ENCODE measurements around the gene ULK4.

Gene ULK4

DNA sequence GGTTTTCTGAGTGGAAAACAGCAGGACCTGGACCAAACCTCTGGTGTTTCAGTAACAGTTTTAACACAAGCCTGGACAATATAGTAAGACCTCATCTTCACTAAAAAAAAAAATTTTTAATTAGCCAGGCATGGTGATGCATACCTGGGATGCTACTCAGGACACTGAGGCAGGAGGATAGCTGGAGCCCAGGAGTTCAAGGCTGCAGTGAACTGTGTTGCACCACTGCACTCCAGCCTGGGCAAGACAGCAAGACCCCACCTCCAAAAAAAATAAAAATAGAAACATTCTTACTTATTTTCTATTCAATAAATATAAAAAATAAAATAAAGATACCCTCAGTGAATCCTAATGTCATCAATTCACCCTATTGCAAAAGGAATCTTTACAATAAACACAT, 21.5 kb downstream of the ULK4 start:
- H3K4me1 ChIP-seq (ENCODE audit: control insufficient read depth, low read length), result no peaks in the 10 kb centered on the region
- no peak for TF ChIP-seq EZH2phosphoT487 (IDR thresholded peaks at IDR 0.05; ENCODE audit: borderline replicate concordance, low read length)
- TF ChIP-seq, protein P1, sequence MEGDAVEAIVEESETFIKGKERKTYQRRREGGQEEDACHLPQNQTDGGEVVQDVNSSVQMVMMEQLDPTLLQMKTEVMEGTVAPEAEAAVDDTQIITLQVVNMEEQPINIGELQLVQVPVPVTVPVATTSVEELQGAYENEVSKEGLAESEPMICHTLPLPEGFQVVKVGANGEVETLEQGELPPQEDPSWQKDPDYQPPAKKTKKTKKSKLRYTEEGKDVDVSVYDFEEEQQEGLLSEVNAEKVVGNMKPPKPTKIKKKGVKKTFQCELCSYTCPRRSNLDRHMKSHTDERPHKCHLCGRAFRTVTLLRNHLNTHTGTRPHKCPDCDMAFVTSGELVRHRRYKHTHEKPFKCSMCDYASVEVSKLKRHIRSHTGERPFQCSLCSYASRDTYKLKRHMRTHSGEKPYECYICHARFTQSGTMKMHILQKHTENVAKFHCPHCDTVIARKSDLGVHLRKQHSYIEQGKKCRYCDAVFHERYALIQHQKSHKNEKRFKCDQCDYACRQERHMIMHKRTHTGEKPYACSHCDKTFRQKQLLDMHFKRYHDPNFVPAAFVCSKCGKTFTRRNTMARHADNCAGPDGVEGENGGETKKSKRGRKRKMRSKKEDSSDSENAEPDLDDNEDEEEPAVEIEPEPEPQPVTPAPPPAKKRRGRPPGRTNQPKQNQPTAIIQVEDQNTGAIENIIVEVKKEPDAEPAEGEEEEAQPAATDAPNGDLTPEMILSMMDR (IDR thresholded peaks at IDR 0.05; ENCODE audit: low read depth, low read length, poor library complexity, severe bottlenecking), result no peak
- H3K9me2 ChIP-seq (replicated peaks; ENCODE audit: control insufficient read depth, low read length), result no peaks in the 10 kb centered on the region
- no peak overlapping the region for H3K4me2 ChIP-seq (ENCODE audit: low read length)
- no peak overlapping the region for H3K27ac ChIP-seq (ENCODE audit: low read depth, low read length)
- H3K4me3 ChIP-seq (ENCODE audit: low read length), result no peak overlapping the region
- no peaks in the 10 kb centered on the region for H3K9me3 ChIP-seq (ENCODE audit: control insufficient read depth, insufficient read depth, low read length)
- H3K27me3 ChIP-seq (ENCODE audit: control insufficient read depth, low read length), result no peaks in the 10 kb centered on the region
- H3K79me2 ChIP-seq (ENCODE audit: control insufficient read depth, low read length), result no peaks in the 10 kb centered on the region
- H3F3A ChIP-seq (ENCODE audit: control insufficient read depth, insufficient read depth), result no peaks in the 10 kb centered on the region; the same call in 1 of the 2 replicates
- H3K36me3 ChIP-seq (ENCODE audit: control insufficient read depth, low read length), result no peaks in the 10 kb centered on the region
- no peaks in the 10 kb centered on the region for H4K20me1 ChIP-seq (ENCODE audit: control insufficient read depth, insufficient read depth, low read depth, low read length)

DNA sequence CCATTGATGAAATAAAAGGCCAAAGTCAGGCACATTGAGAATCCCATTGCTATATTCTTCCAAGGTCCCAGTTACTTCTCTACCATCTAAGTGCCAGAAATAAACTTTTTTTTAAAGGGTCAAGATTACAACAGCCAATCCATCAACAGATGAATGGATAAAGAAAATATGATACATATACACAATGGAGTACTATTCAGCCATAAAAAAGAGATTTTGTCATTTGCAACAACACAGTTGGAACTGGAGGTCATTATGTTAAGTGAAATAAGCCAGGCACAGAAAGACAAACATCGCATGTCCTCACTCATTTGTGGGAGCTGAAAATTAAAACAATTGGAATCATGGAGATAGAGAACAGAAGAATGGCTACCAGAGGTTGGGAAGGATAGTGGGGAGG, 25.5 kb downstream of the ULK4 start:
- H3K4me3 ChIP-seq (ENCODE audit: low read length), result no peak overlapping the region
- H3K4me2 ChIP-seq (ENCODE audit: low read length), result no peak overlapping the region
- no peaks in the 10 kb centered on the region for H3K9me2 ChIP-seq (replicated peaks; ENCODE audit: control insufficient read depth, low read length)
- H3K27me3 ChIP-seq (ENCODE audit: control insufficient read depth, low read length), result no peaks in the 10 kb centered on the region
- H4K20me1 ChIP-seq (ENCODE audit: control insufficient read depth, insufficient read depth, low read depth, low read length), result no peaks in the 10 kb centered on the region
- H3K9me3 ChIP-seq (ENCODE audit: control insufficient read depth, insufficient read depth, low read length), result no peaks in the 10 kb centered on the region
- no peak overlapping the region for H3K27ac ChIP-seq (ENCODE audit: low read depth, low read length)
- H3K79me2 ChIP-seq (ENCODE audit: control insufficient read depth, low read length), result no peaks in the 10 kb centered on the region
- H3K36me3 ChIP-seq (ENCODE audit: control insufficient read depth, low read length), result no peaks in the 10 kb centered on the region
- no peaks in the 10 kb centered on the region; the same call in 1 of the 2 replicates for H3F3A ChIP-seq (ENCODE audit: control insufficient read depth, insufficient read depth)
- H3K4me1 ChIP-seq (ENCODE audit: control insufficient read depth, low read length), result no peaks in the 10 kb centered on the region
- TF ChIP-seq, protein P1 (IDR thresholded peaks at IDR 0.05; ENCODE audit: low read depth, low read length, poor library complexity, severe bottlenecking), result no peak
- no peak for TF ChIP-seq EZH2phosphoT487 (IDR thresholded peaks at IDR 0.05; ENCODE audit: borderline replicate concordance, low read length)

DNA sequence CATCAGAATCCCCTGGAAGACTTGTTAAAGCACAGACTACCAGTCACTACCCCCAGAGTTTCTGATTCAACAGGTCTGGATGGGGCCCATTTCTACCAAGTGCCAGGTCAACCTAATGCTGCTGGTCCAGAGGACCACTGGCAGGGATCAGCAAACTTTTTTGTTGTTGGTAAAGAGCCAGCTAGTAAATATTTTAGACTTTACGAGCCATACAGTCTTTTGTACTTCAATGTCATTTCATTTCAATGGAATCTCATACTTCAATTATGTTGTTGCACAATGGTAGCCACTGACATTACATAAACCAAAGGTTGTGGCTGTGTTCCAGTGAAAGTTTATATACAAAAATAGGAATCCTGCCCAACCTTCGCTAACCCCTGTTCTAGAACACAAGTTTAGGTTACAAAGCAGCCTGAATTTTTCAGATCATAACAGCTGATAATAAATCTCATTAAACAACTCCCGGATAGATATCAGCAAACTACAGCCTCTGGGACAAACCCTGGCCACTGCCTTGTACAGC, 28.7 kb downstream of the ULK4 start:
- H3K27ac ChIP-seq (ENCODE audit: low read depth, low read length), result no peak overlapping the region
- TF ChIP-seq, protein P1 (IDR thresholded peaks at IDR 0.05; ENCODE audit: low read depth, low read length, poor library complexity, severe bottlenecking), result no peak
- TF ChIP-seq EZH2phosphoT487 (IDR thresholded peaks at IDR 0.05; ENCODE audit: borderline replicate concordance, low read length), result no peak
- H3F3A ChIP-seq (ENCODE audit: control insufficient read depth, insufficient read depth), result no peaks in the 10 kb centered on the region; the same call in 1 of the 2 replicates
- no peak overlapping the region for H3K4me3 ChIP-seq (ENCODE audit: low read length)
- H3K4me1 ChIP-seq (ENCODE audit: control insufficient read depth, low read length), result no peaks in the 10 kb centered on the region
- no peak overlapping the region for H3K4me2 ChIP-seq (ENCODE audit: low read length)
- no peaks in the 10 kb centered on the region for H3K9me3 ChIP-seq (ENCODE audit: control insufficient read depth, insufficient read depth, low read length)
- H3K79me2 ChIP-seq (ENCODE audit: control insufficient read depth, low read length), result no peaks in the 10 kb centered on the region
- no peaks in the 10 kb centered on the region for H3K27me3 ChIP-seq (ENCODE audit: control insufficient read depth, low read length)
- no peaks in the 10 kb centered on the region for H3K9me2 ChIP-seq (replicated peaks; ENCODE audit: control insufficient read depth, low read length)
- no peaks in the 10 kb centered on the region for H3K36me3 ChIP-seq (ENCODE audit: control insufficient read depth, low read length)
- H4K20me1 ChIP-seq (ENCODE audit: control insufficient read depth, insufficient read depth, low read depth, low read length), result no peaks in the 10 kb centered on the region

All from DOHH2 (cell line).